ENCODE results near the gene ART4.

ART4 gene

GRCh38 chr12:14858513-14858912 is 15.2 kb upstream of the ART4 start:
- no peak for TF ChIP-seq REST (IDR thresholded peaks at IDR 0.05; ENCODE audit: insufficient replicate concordance, low read depth)
- TF ChIP-seq GABPA (IDR thresholded peaks at IDR 0.05; ENCODE audit: low read depth), result no peak
- TF ChIP-seq POLR2AphosphoS5 (IDR thresholded peaks at IDR 0.05; ENCODE audit: low read depth), result no peak
- no peak for TF ChIP-seq SPI1 (IDR thresholded peaks at IDR 0.05; ENCODE audit: borderline replicate concordance, low read depth)
- no peak overlapping the region for H3K4me3 ChIP-seq (replicated peaks; ENCODE audit: insufficient read depth, low read length)
- no peaks in the 10 kb centered on the region for H3K27me3 ChIP-seq (ENCODE audit: insufficient read depth, poor library complexity, severe bottlenecking)
- H3K27ac ChIP-seq (replicated peaks), result no peak overlapping the region
- no peak for DNase-seq (ENCODE audit: low read depth in 1 of 2, low spot score in 1 of 2)

GRCh38 chr12:14854586-14855183 is 11.4 kb upstream of the ART4 start:
- H3K27ac ChIP-seq (replicated peaks), result no peak overlapping the region
- peak in 1 of 2 experiments; percentile 14 for DNase-seq (ENCODE audit: low read depth in 1 of 2, low spot score in 1 of 2)
- no peak for TF ChIP-seq GABPA (IDR thresholded peaks at IDR 0.05; ENCODE audit: low read depth)
- no peak for TF ChIP-seq CTCF (IDR thresholded peaks at IDR 0.05; ENCODE audit: insufficient read depth, low read length)
- peak; percentile 15; the same call in 1 of the 2 replicates for TF ChIP-seq SPI1 (IDR thresholded peaks at IDR 0.05; ENCODE audit: borderline replicate concordance, low read depth)
- TF ChIP-seq REST (IDR thresholded peaks at IDR 0.05; ENCODE audit: insufficient replicate concordance, low read depth), result no peak
- no peak for TF ChIP-seq POLR2AphosphoS5 (IDR thresholded peaks at IDR 0.05; ENCODE audit: low read depth)
- H3K4me3 ChIP-seq (replicated peaks; ENCODE audit: insufficient read depth, low read length), result no peak overlapping the region
- no peaks in the 10 kb centered on the region for H3K27me3 ChIP-seq (ENCODE audit: insufficient read depth, poor library complexity, severe bottlenecking)

- H3K27me3 ChIP-seq (ENCODE audit: insufficient read depth, poor library complexity, severe bottlenecking), result no peaks in the 10 kb centered on the region
- DNase-seq (ENCODE audit: low read depth in 1 of 2, low spot score in 1 of 2), result no peak
- no peak overlapping the region for H3K27ac ChIP-seq (replicated peaks)
- no peak overlapping the region for H3K4me3 ChIP-seq (replicated peaks; ENCODE audit: insufficient read depth, low read length)
- no peak for TF ChIP-seq REST (IDR thresholded peaks at IDR 0.05; ENCODE audit: insufficient replicate concordance, low read depth)
- no peak for TF ChIP-seq POLR2AphosphoS5 (IDR thresholded peaks at IDR 0.05; ENCODE audit: low read depth)
- no peak for TF ChIP-seq SPI1 (IDR thresholded peaks at IDR 0.05; ENCODE audit: borderline replicate concordance, low read depth)
- no peak for TF ChIP-seq CTCF (IDR thresholded peaks at IDR 0.05; ENCODE audit: insufficient read depth, low read length)
Observed at GRCh38 chr12:14853961-14854360, 10.6 kb upstream of the ART4 start.
